ENCODE measurements around the gene ADM.

Gene ADM

DNA sequence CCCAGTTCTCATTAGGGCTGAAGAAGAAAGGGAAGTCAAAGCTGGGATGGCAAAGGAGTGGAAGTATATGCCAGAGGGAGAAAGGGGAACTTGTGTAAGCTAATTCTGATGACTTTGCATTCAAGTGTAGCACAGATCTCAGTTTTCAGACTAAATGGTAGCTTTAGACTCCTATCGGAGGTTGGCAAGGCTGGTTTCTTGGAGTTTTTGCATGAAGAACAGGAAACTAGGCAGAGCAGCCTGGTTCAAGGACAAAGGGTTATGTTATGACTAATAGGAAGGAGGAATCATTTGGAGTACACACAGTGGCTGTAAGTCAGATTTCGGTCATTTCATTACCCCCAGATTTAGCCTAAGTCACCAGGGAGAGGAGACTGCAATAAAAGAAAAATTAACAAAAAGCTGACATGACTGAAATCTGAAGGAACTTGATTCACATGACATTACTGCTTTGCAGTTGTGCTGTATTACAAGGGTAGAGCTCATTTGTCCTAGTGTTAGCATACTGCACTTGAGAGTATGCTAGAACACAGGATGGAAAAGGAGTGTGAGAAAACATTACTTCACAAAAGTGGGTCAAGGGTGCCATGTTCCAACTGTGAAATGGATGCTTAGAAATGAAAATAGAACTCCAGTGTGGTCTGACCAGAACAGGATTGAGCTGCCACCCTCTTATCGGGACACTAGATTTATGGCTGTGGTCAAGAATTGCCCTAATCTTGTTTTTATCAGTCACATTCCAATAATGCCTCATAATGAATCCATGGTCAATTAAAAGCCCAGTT, 23.6 kb downstream of the ADM start:
- DNase-seq (ENCODE audit: low spot score) = no peak

DNA sequence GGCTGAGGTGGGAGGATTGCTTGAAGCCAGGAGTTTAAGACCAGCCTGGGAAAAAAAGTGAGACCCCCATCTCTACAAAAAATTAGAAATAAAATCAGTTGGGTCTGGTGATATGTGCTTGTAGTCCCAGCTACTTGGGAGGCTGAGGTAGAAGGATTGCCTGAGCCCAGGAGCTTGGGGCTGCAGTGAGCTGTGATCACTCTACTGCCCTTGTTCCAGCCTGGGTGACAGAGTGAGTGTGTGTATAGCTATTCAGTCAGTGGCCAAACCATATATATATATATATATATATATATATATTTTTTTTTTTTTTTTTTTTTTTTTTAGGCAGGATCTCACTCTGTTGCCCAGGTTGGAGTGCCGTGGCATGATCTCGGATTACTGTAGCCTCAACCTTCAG, 24.5 kb downstream of the ADM start:
- DNase-seq (ENCODE audit: low spot score) = no peak

DNA sequence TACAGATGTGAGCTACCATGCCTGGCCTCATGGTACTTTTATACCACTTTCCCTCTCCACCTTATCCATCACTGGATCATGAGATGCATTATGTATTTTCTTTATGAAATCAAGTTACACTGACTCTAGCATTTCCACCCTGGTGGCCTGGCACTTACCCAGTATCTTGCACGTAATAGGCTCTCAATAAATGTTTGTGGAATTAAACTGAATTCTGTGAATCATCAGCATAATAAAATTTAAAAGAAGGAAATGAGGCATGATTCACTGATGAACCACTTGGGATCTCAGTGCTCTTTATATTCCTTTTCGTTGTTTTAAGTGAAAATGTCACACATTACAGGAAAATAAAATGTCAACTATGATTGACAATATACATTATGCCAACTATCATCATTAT, 25.1 kb downstream of the ADM start:
- DNase-seq (ENCODE audit: low spot score) = peak; percentile 35

DNA sequence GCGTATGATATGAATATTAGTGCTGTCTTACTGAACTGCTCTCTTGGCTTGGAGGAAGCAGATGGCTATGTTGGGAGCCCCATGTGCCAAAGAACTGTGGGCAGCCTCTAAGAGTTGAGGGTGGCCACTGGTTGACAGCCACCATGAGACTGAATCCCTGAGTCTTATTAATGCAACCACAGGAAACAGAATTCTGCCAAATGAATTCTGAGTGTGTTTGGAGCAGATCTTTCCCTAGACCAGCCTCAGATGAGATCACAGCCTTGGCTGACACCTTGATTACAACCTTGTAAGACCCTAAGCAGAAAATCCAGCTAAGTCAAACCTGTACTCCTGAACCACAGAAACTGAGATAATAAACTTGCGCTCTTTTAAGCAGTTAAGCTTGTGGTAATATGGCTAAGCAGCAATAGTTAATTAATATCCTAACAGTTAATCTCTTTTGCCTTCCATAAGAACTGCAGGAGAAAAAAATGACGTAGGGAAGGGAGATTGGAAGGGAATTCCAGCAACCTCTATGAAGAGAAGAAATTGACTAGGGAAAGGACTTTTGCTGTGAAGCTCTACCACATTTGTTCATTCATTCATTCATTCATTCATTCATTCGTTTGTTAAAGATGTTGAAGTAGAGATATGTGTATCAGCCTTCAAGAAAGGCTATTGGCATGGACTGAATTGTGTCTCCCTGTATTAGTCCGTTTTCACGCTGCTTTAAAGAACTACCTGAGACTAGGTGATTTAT, 26.8 kb downstream of the ADM start:
- DNase-seq (ENCODE audit: low spot score) = no peak

DNA sequence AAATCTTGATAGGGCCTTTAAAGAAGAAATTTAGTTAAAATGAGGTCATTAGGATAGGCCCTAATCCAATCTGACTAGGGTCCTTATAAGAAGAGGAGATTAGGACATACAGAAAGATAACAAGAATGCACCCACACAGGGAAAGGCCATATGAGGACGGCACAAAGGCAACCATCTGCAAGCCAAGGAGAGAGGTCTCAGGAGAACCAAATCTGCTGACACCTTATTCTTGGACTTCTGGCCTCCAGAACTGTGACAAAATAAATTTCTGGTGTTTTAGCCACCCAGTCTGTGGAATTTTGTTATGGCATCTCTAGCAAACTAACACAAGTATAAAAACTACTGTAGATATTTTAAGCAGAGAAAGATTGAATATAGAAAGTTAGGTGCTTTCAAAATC, 28.6 kb downstream of the ADM start:
- DNase-seq (ENCODE audit: low spot score) = no peak

DNA sequence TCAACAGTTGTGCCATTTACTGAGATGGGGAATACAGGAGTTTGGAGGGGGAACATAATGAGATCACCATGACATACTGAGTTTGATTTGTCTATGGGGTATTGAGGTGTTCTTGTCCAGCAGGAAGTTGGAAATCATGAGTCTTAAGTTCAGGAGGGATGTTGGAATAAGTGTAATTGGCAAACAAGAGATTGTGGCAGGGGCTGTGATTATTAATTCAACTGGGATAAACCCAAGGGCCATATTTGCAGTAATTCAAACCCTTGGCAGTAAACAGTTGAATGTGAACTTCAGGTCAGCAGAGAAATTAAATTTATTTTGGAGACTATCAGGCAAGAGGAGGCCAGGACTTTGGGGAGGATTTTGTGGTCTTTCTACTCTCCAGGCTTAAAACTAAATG, 33.4 kb downstream of the ADM start:
- DNase-seq (ENCODE audit: low spot score) = no peak

DNA sequence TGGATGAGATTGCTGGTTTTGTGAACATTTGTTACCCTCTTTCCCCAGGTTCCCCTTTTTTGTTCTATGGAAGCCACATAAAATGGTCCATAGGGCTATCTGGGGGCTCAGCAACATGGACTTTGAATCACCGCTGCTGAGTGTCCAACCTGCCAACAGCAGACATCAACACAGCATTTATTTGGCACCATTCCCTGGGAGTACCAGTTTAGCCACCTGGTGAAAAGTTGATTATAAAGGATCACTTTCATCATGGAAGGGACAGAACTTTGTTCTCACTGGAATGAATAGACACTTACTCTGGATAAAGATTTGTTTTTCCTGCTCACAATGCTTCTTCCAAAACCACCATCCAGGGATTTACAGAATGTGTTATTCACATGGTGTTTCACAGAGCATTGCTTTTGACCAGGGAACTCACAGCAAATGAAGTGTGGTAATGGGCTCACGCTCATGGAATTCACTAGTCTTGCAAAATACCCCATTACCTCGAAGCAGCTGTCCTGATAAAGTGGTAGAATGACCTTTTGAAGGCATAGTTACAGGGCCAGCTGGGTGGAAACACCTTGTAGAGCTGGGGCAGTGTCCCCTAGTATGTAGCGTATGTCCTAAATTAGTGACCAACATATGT, 43.9 kb downstream of the ADM start:
- no peak for DNase-seq (ENCODE audit: low spot score)

DNA sequence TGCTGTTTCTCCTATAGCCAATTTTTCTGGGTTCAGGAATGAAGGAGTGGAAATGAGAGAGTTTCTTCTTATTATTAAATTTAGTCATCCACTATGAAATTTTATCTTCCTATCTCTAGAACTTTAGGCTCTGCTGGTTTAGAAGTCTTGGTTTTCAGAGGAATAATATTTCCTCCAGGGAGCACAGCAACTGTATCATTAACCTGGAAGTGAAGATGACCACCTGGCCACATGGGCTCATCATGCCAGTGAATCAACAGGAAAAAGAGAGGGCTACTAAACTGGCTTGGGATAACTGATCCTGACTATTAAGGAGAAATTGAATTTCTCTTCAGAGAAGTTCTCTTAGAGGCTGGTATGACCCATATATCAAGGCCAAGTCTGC, 44.4 kb downstream of the ADM start:
- DNase-seq (ENCODE audit: low spot score) = no peak

DNA sequence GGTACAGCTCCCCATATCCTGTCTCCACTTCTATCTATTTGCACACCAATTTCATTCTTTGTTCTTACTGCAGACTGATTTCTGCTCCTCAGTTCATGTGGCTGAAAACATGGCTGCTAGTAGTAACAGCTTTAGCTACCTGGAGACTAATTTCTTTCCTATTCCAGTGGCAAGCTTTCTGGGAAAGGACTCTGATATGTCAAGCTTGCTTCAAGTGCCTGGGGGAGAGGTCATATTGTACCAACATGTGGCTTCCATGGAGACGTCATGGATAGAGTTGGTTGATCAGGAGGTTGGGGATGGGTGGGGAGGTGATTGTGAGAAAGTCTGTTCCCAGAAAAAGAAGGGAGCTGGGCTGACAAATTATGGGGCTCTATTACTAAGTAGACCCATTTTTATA, 44.9 kb downstream of the ADM start:
- DNase-seq (ENCODE audit: low spot score) = no peak

DNA sequence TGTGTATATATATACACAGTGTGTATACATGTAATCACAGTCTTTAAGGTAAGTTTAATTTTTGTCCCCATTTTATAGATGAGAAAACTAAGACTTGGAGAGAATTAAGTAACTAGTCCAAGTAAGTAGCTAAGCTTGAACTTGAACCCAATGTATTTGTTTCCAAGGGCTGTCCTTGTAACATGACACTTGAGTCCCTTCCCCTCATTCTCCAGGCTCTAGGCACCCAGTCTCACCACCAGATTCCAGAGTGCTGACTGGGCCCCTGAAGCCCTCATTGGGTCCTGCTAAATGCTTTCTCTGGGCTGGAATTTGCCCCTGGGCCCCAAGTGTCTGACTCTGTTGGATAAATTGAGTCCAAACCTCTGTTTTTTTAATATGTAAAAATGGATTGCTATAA, 45.5 kb downstream of the ADM start:
- no peak for DNase-seq (ENCODE audit: low spot score)

DNA sequence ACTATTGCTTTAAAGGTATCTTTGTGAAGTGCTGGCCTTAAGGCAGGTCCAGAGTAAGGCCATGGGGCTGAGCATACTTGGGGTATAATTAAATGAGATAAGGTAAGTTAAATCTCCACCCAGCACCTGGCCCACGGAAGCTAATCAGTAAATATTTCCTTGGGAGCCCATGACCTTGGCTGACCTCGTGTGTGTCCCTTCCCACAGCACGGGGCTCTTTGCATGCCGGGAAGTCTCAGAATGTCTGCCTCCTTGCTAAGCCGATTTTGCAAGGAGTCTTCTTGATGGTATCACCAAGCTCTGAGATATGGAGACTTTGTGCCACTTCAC, 46.5 kb downstream of the ADM start:
- DNase-seq (ENCODE audit: low spot score) = no peak

DNA sequence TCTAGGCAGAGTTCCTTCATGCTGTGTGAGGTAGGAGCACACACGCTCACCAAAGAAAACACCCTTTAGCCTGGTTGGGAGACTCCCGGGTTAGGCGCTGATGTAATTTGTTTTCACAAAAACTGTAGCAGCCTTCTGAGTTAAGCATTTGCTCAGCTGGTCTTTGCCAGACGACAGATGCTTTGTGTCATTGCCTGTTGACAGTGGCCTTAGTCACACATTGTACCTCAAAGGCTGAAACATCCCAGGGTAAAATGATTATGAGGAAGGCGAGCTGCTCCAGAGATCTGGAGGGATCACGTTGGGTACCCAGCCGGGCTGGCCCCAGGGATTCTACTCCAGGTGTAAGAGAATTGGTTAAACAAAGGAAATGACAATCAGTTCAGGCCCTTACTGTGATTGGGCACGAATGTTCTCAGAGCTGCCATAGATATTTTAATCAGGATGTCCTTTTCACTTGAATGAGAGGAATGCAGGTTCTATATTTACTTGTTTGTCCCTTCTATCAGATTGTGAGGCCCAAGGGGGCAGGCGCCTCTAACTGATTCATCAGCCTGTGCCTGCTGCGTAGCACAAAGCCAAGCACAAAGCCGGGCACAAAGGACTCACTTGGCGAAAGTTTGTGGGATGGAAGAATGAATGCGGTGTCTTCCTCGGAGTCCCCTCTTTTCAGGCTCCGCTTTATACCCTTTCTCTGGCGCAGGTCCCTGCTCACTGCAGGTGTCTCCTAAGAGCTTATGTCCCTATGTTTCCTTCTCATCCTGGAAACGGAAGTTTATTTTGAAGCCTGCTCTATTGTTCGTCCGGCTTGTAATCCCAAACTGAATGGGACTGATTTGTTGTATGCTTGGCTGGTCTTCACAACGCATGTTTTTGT, 47.1 kb downstream of the ADM start:
- DNase-seq (ENCODE audit: low spot score) = peak; percentile 72

DNA sequence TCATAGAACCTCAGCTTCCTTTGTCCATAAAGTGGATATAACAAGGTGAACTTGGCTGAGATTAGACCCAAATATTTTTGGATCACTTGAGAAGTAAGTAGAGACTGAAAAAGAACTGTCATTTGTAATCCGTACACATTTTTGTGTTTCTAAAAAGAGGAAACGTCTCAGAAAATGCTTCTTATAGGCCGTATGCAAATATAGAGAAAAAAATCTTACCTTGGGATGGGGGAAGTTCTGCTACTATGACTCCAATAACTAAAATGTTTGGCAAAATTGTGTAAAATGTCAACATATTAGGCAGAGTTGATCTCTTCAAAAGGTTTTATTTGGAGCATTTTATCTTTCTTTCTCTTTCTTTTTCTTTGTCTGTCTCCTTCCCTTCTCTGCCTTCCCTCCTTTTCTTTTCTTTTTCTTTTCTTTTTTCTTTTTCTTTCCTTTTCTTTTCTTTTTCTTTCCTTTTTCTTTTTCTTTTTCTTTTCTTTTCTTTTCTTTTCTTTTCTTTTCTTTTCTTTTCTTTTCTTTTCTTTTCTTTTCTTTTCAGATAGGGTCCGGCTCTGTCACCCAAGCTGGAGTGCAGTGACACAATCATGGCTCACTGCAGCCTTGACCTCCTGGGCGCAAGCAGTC, 48.2 kb downstream of the ADM start:
- DNase-seq (ENCODE audit: low spot score) = no peak

DNA sequence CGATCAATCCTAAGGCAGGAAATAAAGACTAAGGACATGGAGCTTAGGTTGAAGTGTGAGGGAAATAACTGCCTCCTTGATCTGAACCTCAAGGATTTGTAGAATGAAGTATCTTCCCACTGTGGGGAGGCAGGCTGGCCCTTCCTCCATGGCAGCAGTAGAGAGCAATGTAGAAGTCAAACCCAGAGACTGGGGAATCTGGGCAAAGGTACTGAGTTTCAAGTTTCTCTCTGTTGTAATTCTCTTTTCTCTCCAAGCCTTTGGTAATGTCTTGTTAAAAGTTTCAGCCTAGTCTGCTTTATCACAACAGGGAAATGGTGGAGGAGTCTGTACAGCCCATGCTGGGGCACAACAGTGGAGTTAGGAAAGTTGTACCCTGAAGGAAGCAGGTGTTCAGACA, 49.5 kb downstream of the ADM start:
- no peak for DNase-seq (ENCODE audit: low spot score)

DNA sequence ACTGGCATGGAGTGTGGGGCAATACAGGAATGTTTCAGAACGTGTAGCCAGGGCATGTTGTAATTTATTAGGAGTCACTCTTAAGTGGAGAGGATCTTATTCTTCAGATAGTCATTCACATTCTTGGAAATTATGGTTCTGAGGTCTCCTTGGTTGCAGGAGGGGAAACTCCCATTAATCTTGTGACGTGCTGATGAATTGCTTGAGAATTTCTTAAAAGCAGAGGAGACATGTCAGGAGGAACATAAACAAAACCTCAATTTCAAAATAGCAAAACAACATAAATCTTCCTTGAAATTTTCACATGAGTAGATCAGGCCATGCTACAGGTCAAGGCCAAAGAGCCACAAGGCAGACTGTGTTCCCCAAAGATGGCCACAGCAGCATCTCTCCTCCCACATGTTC, 50.4 kb downstream of the ADM start:
- DNase-seq (ENCODE audit: low spot score) = no peak

DNA sequence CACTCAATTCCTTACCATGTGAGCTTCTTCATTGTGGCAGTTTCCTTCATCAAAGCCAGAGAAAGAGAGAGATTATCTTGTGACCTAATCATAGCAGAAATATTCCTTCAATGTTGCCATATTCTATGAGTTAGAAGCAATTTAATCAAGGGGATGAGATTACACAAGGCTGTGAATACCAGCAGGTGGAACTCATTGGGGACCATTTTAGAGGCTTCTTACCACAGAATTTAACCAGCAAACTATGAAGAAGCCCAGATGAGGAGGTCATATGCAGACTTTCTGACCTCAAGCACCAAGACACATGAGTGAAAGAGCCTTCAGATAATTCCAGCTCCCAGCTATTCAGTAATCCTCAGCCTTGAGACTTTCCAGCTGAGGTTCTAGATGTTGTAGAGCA, 51.3 kb downstream of the ADM start:
- no peak for DNase-seq (ENCODE audit: low spot score)
